HCT116 (cell line): Measurements from ENCODE around the gene FAM24B.
"Not testable (repeated sequence)": the region's sequence is repeated elsewhere in the genome, so short reads cannot be mapped to it uniquely, and the experiment has no call there.

Experiments
- POLR2A ChIP-seq: IDR thresholded peaks from 2 replicates; pipeline ENCODE4 v1.7.0; 2011; ENCODE audit warnings: borderline replicate concordance; ENCODE audit not compliant: insufficient read depth, insufficient read length; ENCODE audit errors: extremely low read depth
- ZFX ChIP-seq: fragments of 450-650 bp; IDR thresholded peaks from 2 replicates; pipeline ENCODE4 v1.6.1; 2017
- TF ChIP-seq, protein P1 (sequence below), 3 experiments: fragments of 200-600 bp in 1 of 3; sonication (generic) in 1 of 3; IDR thresholded peaks in 2 of 3; conservative IDR thresholded peaks in 1 of 3; 2 replicates each; pipeline ENCODE4 v1.5.1; 2012 to 2017; ENCODE audit warnings: low read depth in 2 of 3, low read length in 2 of 3, antibody characterized with exemption in 1 of 3, borderline replicate concordance in 1 of 3, control low read depth in 1 of 3, mild to moderate bottlenecking in 1 of 3, mixed read lengths in 1 of 3, mixed run types in 1 of 3, moderate library complexity in 1 of 3; ENCODE audit not compliant: insufficient read depth in 1 of 3

DNA sequence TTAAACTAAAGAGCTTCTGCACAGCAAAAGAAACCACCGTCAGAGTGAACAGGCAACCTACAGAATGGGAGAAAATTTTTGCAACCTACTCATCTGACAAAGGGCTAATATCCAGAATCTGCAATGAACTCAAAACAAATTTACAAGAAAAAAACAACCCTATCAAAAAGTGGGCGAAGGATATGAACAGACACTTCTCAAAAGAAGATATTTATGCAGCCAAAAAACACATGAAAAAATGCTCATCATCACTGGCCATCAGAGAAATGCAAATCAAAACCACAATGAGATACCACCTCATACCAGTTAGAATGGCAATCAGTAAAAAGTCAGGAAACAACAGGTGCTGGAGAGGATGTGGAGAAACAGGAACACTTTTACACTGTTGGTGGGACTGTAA lies 7.4 kb downstream of the FAM24B start:
- TF ChIP-seq, protein P1, sequence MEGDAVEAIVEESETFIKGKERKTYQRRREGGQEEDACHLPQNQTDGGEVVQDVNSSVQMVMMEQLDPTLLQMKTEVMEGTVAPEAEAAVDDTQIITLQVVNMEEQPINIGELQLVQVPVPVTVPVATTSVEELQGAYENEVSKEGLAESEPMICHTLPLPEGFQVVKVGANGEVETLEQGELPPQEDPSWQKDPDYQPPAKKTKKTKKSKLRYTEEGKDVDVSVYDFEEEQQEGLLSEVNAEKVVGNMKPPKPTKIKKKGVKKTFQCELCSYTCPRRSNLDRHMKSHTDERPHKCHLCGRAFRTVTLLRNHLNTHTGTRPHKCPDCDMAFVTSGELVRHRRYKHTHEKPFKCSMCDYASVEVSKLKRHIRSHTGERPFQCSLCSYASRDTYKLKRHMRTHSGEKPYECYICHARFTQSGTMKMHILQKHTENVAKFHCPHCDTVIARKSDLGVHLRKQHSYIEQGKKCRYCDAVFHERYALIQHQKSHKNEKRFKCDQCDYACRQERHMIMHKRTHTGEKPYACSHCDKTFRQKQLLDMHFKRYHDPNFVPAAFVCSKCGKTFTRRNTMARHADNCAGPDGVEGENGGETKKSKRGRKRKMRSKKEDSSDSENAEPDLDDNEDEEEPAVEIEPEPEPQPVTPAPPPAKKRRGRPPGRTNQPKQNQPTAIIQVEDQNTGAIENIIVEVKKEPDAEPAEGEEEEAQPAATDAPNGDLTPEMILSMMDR (IDR thresholded peaks at IDR 0.05 in 2 of 3, conservative IDR thresholded peaks at IDR 0.05 in 1 of 3; ENCODE audit: borderline replicate concordance in 1 of 3, insufficient read depth in 1 of 3, low read depth in 2 of 3, low read length in 2 of 3): not testable (repeated sequence)
- not testable (repeated sequence) for TF ChIP-seq ZFX, POLR2A
